Activated effector memory CD4-positive, alpha-beta T cell treated with Interleukin-2 at 50 U/mL for 16 hours (primary cell): ENCODE data around the gene CDK14.
"Not testable (repeated sequence)": the region's sequence is repeated elsewhere in the genome, so short reads cannot be mapped to it uniquely, and the experiment has no call there.

Experiments used
- DNase-seq: peaks from one replicate; pipeline ENCODE4 v3.0.0-alpha.2; 2020

Gene CDK14

DNA sequence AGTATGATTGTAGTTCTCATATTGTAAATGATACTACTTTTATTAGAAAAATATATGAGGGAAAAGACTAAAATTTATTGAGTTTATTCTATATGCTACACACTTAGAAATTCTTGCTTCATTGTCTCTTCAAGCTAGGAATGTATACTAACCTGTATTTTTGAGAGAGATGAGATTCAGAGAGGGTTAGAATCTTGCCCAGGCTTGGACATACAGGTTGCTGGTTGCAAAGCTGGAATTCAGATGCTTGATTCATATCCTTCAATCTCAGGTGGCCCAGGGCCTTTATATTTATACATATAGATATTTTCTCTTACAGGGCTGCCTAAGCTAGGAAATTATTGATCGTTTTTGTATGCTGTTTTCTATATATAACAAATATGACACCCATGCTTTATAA lies 324.2 kb downstream of the CDK14 start:
- DNase-seq: no peak

DNA sequence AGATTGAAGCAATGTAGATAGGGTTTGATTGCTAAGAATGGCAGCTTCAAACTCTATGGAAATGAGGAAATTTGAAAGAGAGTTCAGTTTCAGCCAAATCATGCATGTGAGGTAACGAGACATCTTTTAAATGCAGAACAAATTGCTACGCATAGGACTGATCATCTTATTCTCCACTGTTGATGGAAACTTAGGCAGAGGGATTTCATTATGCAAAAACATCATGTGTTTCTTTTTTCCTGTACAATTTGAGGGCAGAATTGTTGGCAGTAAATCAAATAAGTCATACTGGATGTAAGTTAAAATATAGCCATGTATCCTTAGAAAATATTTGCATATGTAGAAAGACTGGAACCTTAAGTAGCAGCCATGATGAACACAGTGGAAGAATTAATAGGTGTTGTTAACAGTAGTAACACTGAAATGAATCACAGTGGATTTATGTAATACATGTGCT lies 327.4 kb downstream of the CDK14 start:
- no peak for DNase-seq

DNA sequence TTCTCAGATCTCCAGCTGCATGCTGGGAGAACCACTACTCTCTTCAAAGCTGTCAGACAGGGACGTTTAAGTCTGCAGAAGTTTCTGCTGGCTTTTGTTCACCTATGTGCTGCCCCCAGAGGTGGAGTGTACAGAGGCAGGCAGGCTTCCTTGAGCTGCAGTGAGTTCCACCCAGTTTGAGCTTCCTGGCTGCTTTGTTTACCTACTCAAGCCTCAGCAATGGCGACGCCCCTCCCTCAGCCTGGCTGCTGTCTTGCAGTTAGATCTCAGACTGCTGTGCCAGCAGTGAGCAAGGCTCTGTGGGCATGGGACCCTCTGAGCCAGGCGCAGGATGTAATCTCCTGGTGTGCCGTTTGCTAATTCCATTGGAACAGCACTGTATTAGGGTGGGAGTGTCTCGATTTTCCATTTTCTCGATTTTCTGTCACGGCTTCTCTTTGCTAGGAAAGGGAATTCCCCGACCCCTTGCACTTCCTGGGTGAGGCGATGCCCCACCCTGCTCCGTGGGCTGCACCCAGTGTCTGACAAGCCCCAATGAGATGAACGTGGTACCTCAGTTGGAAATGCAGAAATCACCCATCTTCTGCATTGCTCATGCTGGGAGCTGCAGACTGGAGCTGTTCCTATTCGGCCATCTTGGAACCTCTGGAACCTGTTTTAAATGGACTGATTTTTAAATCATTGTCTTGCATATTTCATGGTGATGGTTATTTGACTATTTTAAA lies 332.7 kb downstream of the CDK14 start:
- not testable (repeated sequence) for DNase-seq

DNA sequence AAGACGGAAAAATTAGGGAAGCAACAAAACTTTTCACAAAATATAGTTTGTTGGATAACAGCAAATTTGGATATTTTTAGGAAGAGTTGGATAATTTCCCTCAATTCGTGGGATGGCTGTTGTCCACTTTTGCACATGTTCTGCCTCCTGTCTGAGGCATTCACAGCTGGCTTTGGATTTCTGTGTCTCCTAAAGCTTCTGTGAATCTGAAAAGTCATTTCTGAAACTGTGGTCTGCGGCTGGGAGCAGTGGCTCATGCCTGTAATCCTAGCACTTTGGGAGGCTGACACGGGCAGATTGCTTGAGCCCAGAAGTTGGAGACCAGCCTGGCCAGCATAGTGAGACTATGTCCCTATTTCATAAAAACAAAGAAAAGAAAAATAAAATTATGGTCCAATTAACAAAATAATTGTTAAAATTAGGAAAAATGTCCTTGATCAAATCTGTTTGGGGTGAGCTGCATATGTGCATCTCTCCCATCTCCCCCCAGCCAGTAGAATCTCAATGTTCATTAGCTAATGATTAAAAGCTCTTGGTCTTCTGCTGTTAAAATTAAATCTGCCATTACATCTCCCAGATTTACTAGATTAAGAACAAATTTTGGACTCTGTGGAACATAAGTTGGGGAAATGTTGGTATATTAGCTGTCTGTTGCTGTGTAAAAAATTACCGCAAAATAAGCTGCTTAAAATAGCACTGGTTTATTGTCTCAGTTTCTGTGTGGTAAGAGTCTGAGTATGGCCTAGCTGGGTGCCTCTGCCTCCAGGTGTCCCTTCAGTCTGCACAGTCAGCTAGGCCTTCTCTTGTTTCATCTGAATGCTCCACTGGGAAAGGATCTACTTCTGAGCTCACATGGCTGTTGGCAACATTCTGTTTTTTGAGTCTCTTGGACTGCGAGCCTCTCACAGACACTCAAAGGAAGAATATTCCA lies 336.1 kb downstream of the CDK14 start:
- no peak for DNase-seq

GRCh38 chr7:90933041-90933440 lies 336.9 kb downstream of the CDK14 start:
- DNase-seq: no peak

GRCh38 chr7:90933984-90934383 lies 337.9 kb downstream of the CDK14 start:
- no peak for DNase-seq

GRCh38 chr7:90938371-90938770 lies 342.2 kb downstream of the CDK14 start:
- no peak for DNase-seq

GRCh38 chr7:90939666-90940065 lies 343.5 kb downstream of the CDK14 start:
- DNase-seq: no peak

- no peak for DNase-seq
Measured at GRCh38 chr7:90944021-90944420, 347.9 kb downstream of the CDK14 start.

GRCh38 chr7:90945104-90945787 lies 349.1 kb downstream of the CDK14 start:
- DNase-seq: no peak

DNA sequence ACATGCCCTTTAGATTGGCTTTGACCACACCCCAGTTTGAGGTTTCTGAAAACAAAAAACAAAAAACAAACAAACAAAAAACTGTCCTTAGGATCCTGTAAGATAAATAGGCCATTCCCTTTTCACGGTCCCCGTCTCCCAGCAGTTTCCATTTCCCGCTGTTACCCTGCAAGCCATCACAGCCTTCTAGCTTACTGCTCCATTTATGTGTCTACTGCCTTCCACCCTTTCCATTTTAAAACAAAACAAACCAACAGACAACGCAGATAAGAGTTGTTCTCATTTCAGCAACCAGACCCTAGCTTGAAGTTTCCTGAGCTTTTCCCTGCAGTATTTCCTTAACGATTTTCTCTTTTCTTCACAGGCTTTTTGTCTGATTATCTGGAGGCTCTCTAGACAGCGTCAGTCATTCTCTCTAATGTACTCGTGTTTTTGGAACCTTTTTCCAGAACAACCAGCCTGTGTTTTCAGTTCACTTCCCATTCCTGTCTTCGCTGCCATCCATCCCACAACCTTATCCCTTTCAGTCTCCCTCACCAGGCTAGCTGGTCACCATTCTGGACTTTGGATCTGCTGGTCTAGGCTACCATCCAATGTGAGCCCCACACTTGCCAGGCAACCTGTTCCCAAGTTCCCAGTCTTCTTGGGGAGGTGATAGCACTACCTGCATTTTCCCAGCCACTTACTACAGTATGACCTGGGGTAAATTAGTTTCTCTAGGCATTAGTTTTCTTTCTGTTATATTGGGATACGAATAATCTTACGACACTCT lies 350.8 kb downstream of the CDK14 start:
- DNase-seq: no peak

DNA sequence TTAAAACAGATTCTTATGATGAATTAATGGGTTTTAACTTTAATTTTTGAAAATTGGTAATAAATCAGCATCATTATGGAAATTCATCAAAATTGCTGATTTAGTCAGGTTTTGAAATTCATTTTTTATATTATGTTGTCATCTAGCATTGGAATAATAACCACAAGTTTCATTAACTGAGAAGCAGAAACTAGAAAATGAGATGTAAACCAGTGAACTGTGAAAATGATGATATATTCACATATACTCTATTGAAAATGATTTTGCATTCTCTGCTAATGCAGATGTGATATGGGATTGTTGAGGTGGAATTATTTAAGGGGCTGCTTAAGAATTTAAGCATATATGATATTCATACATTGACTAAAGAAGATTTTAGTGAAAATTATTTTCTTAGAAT lies 352.0 kb downstream of the CDK14 start:
- no peak for DNase-seq

- no peak for DNase-seq
Measured at GRCh38 chr7:90951229-90951628, 355.1 kb downstream of the CDK14 start.

DNA sequence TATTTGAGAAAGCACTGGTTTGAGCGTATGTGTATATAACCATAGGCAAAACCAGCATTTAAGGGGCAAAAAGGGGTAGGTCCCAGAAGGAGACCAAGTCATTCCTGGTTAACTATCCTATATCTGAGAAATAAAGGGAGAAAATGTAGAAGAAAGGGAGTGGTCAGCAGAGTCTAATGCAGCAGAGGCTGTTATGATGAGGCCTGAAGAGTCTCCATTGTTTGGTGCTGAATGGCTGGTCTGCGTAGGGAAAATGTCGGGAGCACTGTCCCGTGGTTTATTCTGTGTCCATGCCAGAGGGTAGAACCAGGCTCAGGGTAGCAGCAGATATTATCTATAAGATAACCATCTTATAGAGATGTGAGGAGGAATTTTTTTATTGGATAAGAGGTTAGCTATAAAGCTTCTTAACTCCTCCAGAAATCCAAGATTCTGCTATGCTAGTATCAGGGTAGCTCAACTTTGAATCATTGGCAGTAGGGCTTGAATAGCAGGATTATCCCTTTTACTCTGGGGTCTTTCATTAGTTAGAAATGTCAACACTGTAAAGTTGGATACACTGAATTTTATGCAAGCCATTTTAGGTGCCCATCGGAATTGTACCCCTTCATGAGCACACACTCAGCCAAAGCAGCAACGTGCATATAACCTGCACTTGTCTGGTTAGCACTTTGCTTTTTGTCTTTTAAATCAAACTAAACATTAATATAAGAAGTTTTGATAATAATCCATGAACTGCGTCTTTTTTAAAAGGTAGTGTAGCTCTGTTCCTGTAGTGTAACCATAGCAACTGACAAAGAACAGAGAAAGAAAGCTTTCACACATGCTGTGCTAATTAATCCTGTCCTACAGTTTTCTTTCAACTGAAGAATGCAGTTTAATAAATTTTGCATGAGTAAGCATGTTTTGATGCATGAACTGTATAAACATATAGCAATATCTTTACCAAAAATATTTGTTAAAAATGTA lies 356.1 kb downstream of the CDK14 start:
- DNase-seq: no peak

- no peak for DNase-seq
Measured at GRCh38 chr7:90955641-90956207, 359.6 kb downstream of the CDK14 start.

DNA sequence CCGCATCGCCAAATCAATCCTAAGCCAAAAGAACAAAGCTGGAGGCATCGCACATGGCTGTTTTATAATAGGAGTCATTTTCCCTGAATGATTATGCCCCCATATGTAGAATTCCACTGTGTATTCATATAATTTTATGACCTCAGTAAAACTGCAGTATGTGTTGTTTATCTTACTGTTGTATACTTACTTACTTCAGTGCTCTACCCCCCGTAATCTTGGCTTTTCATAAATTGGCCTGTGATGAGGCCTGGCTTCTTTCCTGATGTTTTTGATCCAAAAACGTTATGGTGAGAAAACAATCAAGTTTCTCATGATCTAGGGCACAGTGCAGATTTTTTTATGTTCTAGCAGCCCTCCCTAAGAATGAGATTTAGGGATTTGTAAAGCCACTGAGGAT lies 361.8 kb downstream of the CDK14 start:
- DNase-seq: no peak

GRCh38 chr7:90958647-90959046 lies 362.5 kb downstream of the CDK14 start:
- DNase-seq: no peak

DNA sequence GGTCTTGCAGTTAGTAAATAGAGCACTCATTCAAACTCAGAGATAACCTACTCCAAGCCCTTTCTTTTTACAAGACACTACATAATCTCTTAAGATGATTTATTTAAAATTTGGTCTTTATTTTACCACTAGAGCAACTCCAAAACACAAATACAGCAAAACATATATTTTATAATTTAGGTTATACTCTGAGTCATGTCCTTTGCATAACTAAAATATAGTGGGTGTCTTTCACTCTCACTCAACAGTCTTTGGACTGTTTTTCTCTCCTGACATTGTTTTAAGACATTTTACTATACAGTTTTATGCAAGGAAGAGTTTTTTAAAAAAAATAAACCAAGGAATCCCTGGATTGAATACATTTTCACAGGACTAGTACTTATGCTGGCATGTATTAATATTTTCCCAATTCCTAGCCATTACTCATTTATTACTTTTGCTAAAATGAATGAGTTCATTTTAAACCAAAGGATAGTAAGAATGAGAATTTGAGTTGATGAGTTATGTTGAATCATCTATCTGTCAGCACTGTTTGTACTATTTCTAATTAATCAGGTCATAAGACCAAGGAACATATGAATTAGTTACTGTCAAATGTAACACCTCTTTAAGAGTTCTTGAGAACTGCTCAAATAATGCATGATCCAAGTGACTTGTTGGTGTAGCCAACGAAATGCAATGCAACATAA lies 365.1 kb downstream of the CDK14 start:
- DNase-seq: no peak

GRCh38 chr7:90965211-90965610 lies 369.1 kb downstream of the CDK14 start:
- no peak for DNase-seq

GRCh38 chr7:90966346-90966745 lies 370.2 kb downstream of the CDK14 start:
- DNase-seq: no peak
